HG03521 (cell line): ENCODE data around the gene FAM98C.

Experiments used
- ATAC-seq: cut with Tn5 transposase; IDR thresholded peaks from one replicate; pipeline ENCODE4 v1.9.1; 2021; ENCODE audit warnings: mild to moderate bottlenecking, moderate library complexity; ENCODE audit not compliant: unreplicated experiment

Gene FAM98C

GRCh38 chr19:38452430-38453366, 49.8 kb downstream of the FAM98C start:
- ATAC-seq = no peak

GRCh38 chr19:38453596-38453995, 50.7 kb downstream of the FAM98C start:
- ATAC-seq = no peak

GRCh38 chr19:38455031-38455430, 52.1 kb downstream of the FAM98C start:
- no peak for ATAC-seq

GRCh38 chr19:38457202-38457601, 54.3 kb downstream of the FAM98C start:
- no peak for ATAC-seq

- ATAC-seq = no peak
Observed at GRCh38 chr19:38457690-38458405, 55.0 kb downstream of the FAM98C start.
